HepG2 (cell line): ENCODE measurements around the gene HLA-DOA. TPM values are rescaled to one million over a fixed set of nuclear protein-coding genes. Genes with fewer than 3 reads are reported as not detected.

ENCODE experiments used
- ATAC-seq: fragments of 200-7000 bp; cut with Tn5 transposase; 3 replicates; pipeline ENCODE4 v1.9.1; 2020; ENCODE audit warnings: mild to moderate bottlenecking, moderate library complexity
- BruUV-seq: library from RNA; stranded (reverse); fragments of 400-500 nt; replicated peaks from 2 replicates; lab custom pipeline; 2021; lab: Mats Ljungman, UMichigan
- CTCF ChIA-PET: fragments of 300-600 bp; formaldehyde crosslinking; extraction: SDS; loops from one replicate; lab custom pipeline; 2021; ENCODE audit warnings: low total read pairs, inconsistent platforms, low intra/inter-chr PET ratio; lab: Yijun Ruan, JAX
- POLR2A ChIA-PET: fragments of 350-600 bp; sonication (Branson Sonifier 250); formaldehyde crosslinking; loops from one replicate; lab custom pipeline; 2020; ENCODE audit warnings: antibody characterized with exemption, inconsistent platforms; lab: Yijun Ruan, JAX
- DNase-seq: peaks from one replicate; pipeline ENCODE4 v3.0.0-alpha.2; 2015; ENCODE audit warnings: low spot score
- FAIRE-seq: peaks from 3 replicates; lab custom pipeline; 2011; peaks lifted over from hg19 to GRCh38; lab: Jason Lieb, UNC
- H2AFZ ChIP-seq: one replicate; pipeline ENCODE4 v1.6.1; 2011; ENCODE audit warnings: low read length, inconsistent platforms
- H3K27ac ChIP-seq: fragments of 300-600 bp; 3 replicates; pipeline ENCODE4 v1.8.0; 2011; ENCODE audit warnings: mixed run types, mild to moderate bottlenecking, mixed read lengths, low read length, inconsistent platforms; ENCODE audit not compliant: insufficient read depth; ENCODE audit errors: extremely low read length
- H3K27me3 ChIP-seq, 2 experiments: fragments of 200-600 bp in 1 of 2; 2 replicates in 1 of 2; 3 replicates in 1 of 2; pipeline versions ENCODE4 v1.6.0 to v1.8.0; 2011; ENCODE audit warnings: low read length in 2 of 2, mild to moderate bottlenecking in 2 of 2, moderate library complexity in 2 of 2, inconsistent platforms in 1 of 2; ENCODE audit not compliant: insufficient read depth in 2 of 2, control insufficient read depth in 1 of 2
- H3K36me3 ChIP-seq, 2 experiments: fragments of 200-600 bp in 1 of 2; replicated peaks in 1 of 2; 2 replicates in 1 of 2; 3 replicates in 1 of 2; pipeline versions ENCODE4 v1.5.1 to v1.8.0; 2011; ENCODE audit warnings: low read length in 2 of 2, inconsistent platforms in 1 of 2; ENCODE audit not compliant: insufficient read depth in 2 of 2, control insufficient read depth in 1 of 2
- H3K4me1 ChIP-seq: 2 replicates; pipeline ENCODE4 v1.5.1; 2012; ENCODE audit warnings: low read length, inconsistent platforms; ENCODE audit not compliant: insufficient read depth
- H3K4me2 ChIP-seq: 2 replicates; pipeline ENCODE4 v1.6.0; 2011; ENCODE audit warnings: low read depth, low read length, inconsistent platforms
- H3K4me3 ChIP-seq, 3 experiments: fragments of 200-600 bp in 1 of 3; sonication (generic), shearing (Covaris generic) in 1 of 3; replicated peaks in 1 of 3; 2 replicates each; pipeline ENCODE4 v1.5.1; 2011 to 2016; ENCODE audit warnings: low read length in 3 of 3, inconsistent platforms in 2 of 3, low read depth in 2 of 3, mild to moderate bottlenecking in 2 of 3, control low read depth in 1 of 3, mixed read lengths in 1 of 3; ENCODE audit not compliant: insufficient read depth in 1 of 3
- H3K79me2 ChIP-seq: one replicate; pipeline ENCODE4 v1.6.1; 2011; ENCODE audit warnings: low read length, inconsistent platforms; ENCODE audit not compliant: insufficient read depth
- H3K9ac ChIP-seq: 2 replicates; pipeline ENCODE4 v1.6.0; 2011; ENCODE audit warnings: mild to moderate bottlenecking, low read depth, low read length, inconsistent platforms; ENCODE audit not compliant: insufficient read depth
- H3K9me3 ChIP-seq: 2 replicates; pipeline ENCODE4 v1.5.1; 2012; ENCODE audit warnings: mild to moderate bottlenecking, low read length
- H4K20me1 ChIP-seq: 2 replicates; pipeline ENCODE4 v1.6.0; 2011; ENCODE audit warnings: inconsistent platforms, mild to moderate bottlenecking, low read length, moderate library complexity; ENCODE audit not compliant: insufficient read depth
- DRAP1 ChIP-seq: IDR thresholded peaks from 2 replicates; pipeline ENCODE4 v1.6.1; 2016; ENCODE audit warnings: missing genetic modification reagents, missing compliant biosample characterization
- ETV5 ChIP-seq: IDR thresholded peaks from 2 replicates; pipeline ENCODE4 v1.6.1; 2018; ENCODE audit warnings: missing biosample characterization, missing genetic modification reagents, inconsistent platforms, borderline replicate concordance
- GABPA ChIP-seq, 2 experiments: IDR thresholded peaks; 2 replicates each; pipeline ENCODE4 v1.6.1; 2011 to 2016; ENCODE audit warnings: low read depth in 2 of 2, low read length in 1 of 2, missing biosample characterization in 1 of 2, missing genetic modification characterization in 1 of 2
- GMEB2 ChIP-seq: IDR thresholded peaks from 2 replicates; pipeline ENCODE4 v1.6.1; 2016; ENCODE audit warnings: missing biosample characterization, missing genetic modification reagents, low read depth
- GTF3A ChIP-seq: sonication (generic); formaldehyde crosslinking; conservative IDR thresholded peaks from 2 replicates; pipeline ENCODE4 v1.4.0; 2020; ENCODE audit warnings: mild to moderate bottlenecking, missing genetic modification reagents
- MTA1 ChIP-seq: sonication (generic); formaldehyde crosslinking; IDR thresholded peaks from 2 replicates; pipeline ENCODE4 v1.4.0; 2020; ENCODE audit warnings: missing genetic modification reagents, mild to moderate bottlenecking, borderline replicate concordance
- MXD1 ChIP-seq: sonication (generic); formaldehyde crosslinking; IDR thresholded peaks from 2 replicates; pipeline ENCODE4 v1.4.0; 2020; ENCODE audit warnings: mild to moderate bottlenecking, missing genetic modification reagents
- TBX3 ChIP-seq: fragments of 450-650 bp; IDR thresholded peaks from 2 replicates; pipeline ENCODE4 v1.6.1; 2017; ENCODE audit warnings: antibody characterized with exemption, mild to moderate bottlenecking, inconsistent platforms, borderline replicate concordance
- TCF12 ChIP-seq, 2 experiments: fragments of 450-650 bp in 1 of 2; sonication (generic) in 1 of 2; formaldehyde crosslinking in 1 of 2; IDR thresholded peaks; 2 replicates each; pipeline versions ENCODE4 v1.6.1 to v1.8.0; 2017 to 2022; ENCODE audit warnings: antibody characterized with exemption in 1 of 2, mild to moderate bottlenecking in 1 of 2, missing genetic modification reagents in 1 of 2, moderate library complexity in 1 of 2
- TEAD3 ChIP-seq: optimal IDR thresholded peaks from 2 replicates; pipeline ENCODE3; 2016; ENCODE audit warnings: borderline replicate concordance
- ZBTB3 ChIP-seq: sonication (generic); formaldehyde crosslinking; IDR thresholded peaks from 2 replicates; pipeline ENCODE4 v1.4.0; 2020; ENCODE audit warnings: low read depth, mild to moderate bottlenecking, moderate library complexity, missing genetic modification reagents, borderline replicate concordance
- ZBTB7B ChIP-seq: sonication (generic); formaldehyde crosslinking; IDR thresholded peaks from 2 replicates; pipeline ENCODE4 v1.4.0; 2020; ENCODE audit warnings: missing genetic modification reagents
- ZMYM3 ChIP-seq: sonication (generic); formaldehyde crosslinking; IDR thresholded peaks from 2 replicates; pipeline ENCODE4 v1.5.1; 2020; ENCODE audit warnings: mild to moderate bottlenecking, missing genetic modification reagents
- ZNF335 ChIP-seq: sonication (generic); formaldehyde crosslinking; IDR thresholded peaks from 2 replicates; pipeline ENCODE4 v1.4.0; 2020; ENCODE audit warnings: missing genetic modification reagents
- ZNF496 ChIP-seq: sonication (generic); formaldehyde crosslinking; IDR thresholded peaks from 2 replicates; pipeline ENCODE4 v1.8.1; 2023; ENCODE audit warnings: mild to moderate bottlenecking, moderate library complexity, missing genetic modification reagents; ENCODE audit not compliant: insufficient replicate concordance
- ZNF513 ChIP-seq: sonication (generic); formaldehyde crosslinking; conservative IDR thresholded peaks from 2 replicates; pipeline ENCODE4 v1.5.0; 2020; ENCODE audit warnings: missing genetic modification reagents
- ZNF792 ChIP-seq: IDR thresholded peaks from 2 replicates; pipeline ENCODE4 v1.6.1; 2016
- ZSCAN12 ChIP-seq: sonication (generic); formaldehyde crosslinking; IDR thresholded peaks from 2 replicates; pipeline ENCODE4 v1.9.0; 2021; ENCODE audit warnings: mild to moderate bottlenecking, missing genetic modification reagents
- WGBS: methylation state at CpG from one replicate; pipeline ENCODE4 v1.1.6; 2017; ENCODE audit warnings: low lambda C conversion rate; 5-methylcytosine and 5-hydroxymethylcytosine counted together
- in situ Hi-C: cut with HindIII; loops from 2 replicates; pipeline ENCODE4 v1.10.0; 2017; ENCODE audit warnings: low pct_unique_long_range_greater_than_20kb; ENCODE audit not compliant: extremely low pct_ligation_motif_present
- intact Hi-C: fragments of 100-400 bp; cut with micrococcal nuclease; formaldehyde crosslinking; loops from one replicate; pipeline ENCODE4 v1.10.0; 2022; ENCODE audit not compliant: unreplicated experiment
- polyA plus RNA-seq, 8 experiments: library from polyadenylated mRNA; depleted of rRNA in 3 of 8; stranded (reverse) in 7 of 8; unstranded in 1 of 8; fragments of >200 nt; fragmentation: Illumina TruSeq in 4 of 8; extraction: Trizol in 4 of 8; gene quantifications; 2 replicates each; pipeline versions ENCODE4 v1.2.1 to v1.2.3, GENCODE V29; 2011 to 2016; ENCODE audit warnings: low read depth in 4 of 8, missing spikeins in 1 of 8, mixed read lengths in 1 of 8; ENCODE audit not compliant: insufficient read depth in 1 of 8
- total RNA-seq, 5 experiments: library from RNA; depleted of rRNA; stranded (reverse); fragments of >200 nt; fragmentation: Illumina TruSeq; extraction: Trizol; gene quantifications; 2 replicates each; pipeline ENCODE4 v1.2.3, GENCODE V29; 2016; ENCODE audit warnings: low read depth in 1 of 5

Gene HLA-DOA
- total and polyA plus RNA-seq, 2 of the 13 experiments (the other 11 are each of a cell fraction or from before 2014, with no cell fraction given), result 0.03 to 0.09 TPM

GRCh38 chr6:32993363-32993973 is 15.9 kb downstream of the HLA-DOA start:
- Histone ChIP-seq H3K9ac (no peak overlapping the region), H3K4me3 (no peak overlapping the region), H4K20me1 (no peaks in the 10 kb centered on the region), H3K79me2 (no peaks in the 10 kb centered on the region), H3K36me3 (no peaks in the 10 kb centered on the region), H3K9me3 (no peaks in the 10 kb centered on the region), H2AFZ (no peak overlapping the region), H3K4me1 (no peaks in the 10 kb centered on the region), H3K4me2 (no peak overlapping the region), H3K27ac (no peak overlapping the region), H3K27me3 (peaks cover 0 to 10% of the 10 kb centered on the region in 2 experiments; a peak in 3 of 5 replicates)
- intact Hi-C loops (no loop called here), in situ Hi-C loops (no loop called here)
- ATAC-seq (no peak), DNase-seq (no peak), FAIRE-seq (no peak)
- BruUV-seq, result no TSS peak
- ChIA-PET CTCF (no interaction called here), POLR2A (no interaction called here)
- 51% methylated on average over 9 of the region's 9 CpGs for WGBS
- TF ChIP-seq TEAD3 (CRISPR knock-in tag), result no peak
- no peak for TF ChIP-seq TBX3
- no peak for TF ChIP-seq ZNF513 (CRISPR knock-in tag)
- TF ChIP-seq ZNF335 (CRISPR knock-in tag), result no peak
- no peak for TF ChIP-seq ZNF792
- no peak for TF ChIP-seq GMEB2 (CRISPR knock-in tag)
- no peak for TF ChIP-seq MTA1 (CRISPR knock-in tag)
- TF ChIP-seq ZMYM3 (CRISPR knock-in tag), result no peak
- TF ChIP-seq ETV5, result no peak
- no peak for TF ChIP-seq ZBTB7B (CRISPR knock-in tag)
- TF ChIP-seq GABPA (IDR thresholded peaks at IDR 0.05; ENCODE audit: low read depth, low read length), result no peak
- TF ChIP-seq GABPA (CRISPR knock-in tag; IDR thresholded peaks at IDR 0.05; ENCODE audit: low read depth), result no peak
- no peak for TF ChIP-seq DRAP1 (CRISPR knock-in tag)
- TF ChIP-seq ZSCAN12, result no peak
- TF ChIP-seq GTF3A (CRISPR knock-in tag), result no peak
- no peak for TF ChIP-seq MXD1 (CRISPR knock-in tag)
- no peak for TF ChIP-seq ZNF496 (CRISPR knock-in tag)
- TF ChIP-seq TCF12 (IDR thresholded peaks at IDR 0.05), result no peak
- TF ChIP-seq TCF12 (CRISPR knock-in tag; IDR thresholded peaks at IDR 0.05), result no peak
- TF ChIP-seq ZBTB3 (CRISPR knock-in tag), result no peak
